GM13976 (cell line): Measurements from ENCODE around the gene SHQ1.
A peak's percentile ranks its signal among the peaks of the same experiment; 100 is the strongest.

Experiments
- DNase-seq: peaks from one replicate; pipeline ENCODE4 v3.0.0; 2012; ENCODE audit warnings: low spot score
- in situ Hi-C: fragments of 300-500 bp; cut with MboI; formaldehyde crosslinking; loops from one replicate; pipeline ENCODE4 v1.12.0; 2022; ENCODE audit warnings: low sequenced_read_pairs, mixed read lengths, inconsistent platforms; ENCODE audit not compliant: unreplicated experiment
- TF ChIP-seq, protein P1 (sequence below): IDR thresholded peaks from 2 replicates; pipeline ENCODE4 v1.5.1; 2012; ENCODE audit warnings: borderline replicate concordance, mild to moderate bottlenecking; ENCODE audit not compliant: insufficient read depth; ENCODE audit errors: extremely low read depth, missing control alignments, control extremely low read depth

SHQ1 gene

GRCh38 chr3:72855001-72855400 lies 6.8 kb upstream of the SHQ1 start:
- in situ Hi-C loops: no loop called here
- TF ChIP-seq, protein P1, sequence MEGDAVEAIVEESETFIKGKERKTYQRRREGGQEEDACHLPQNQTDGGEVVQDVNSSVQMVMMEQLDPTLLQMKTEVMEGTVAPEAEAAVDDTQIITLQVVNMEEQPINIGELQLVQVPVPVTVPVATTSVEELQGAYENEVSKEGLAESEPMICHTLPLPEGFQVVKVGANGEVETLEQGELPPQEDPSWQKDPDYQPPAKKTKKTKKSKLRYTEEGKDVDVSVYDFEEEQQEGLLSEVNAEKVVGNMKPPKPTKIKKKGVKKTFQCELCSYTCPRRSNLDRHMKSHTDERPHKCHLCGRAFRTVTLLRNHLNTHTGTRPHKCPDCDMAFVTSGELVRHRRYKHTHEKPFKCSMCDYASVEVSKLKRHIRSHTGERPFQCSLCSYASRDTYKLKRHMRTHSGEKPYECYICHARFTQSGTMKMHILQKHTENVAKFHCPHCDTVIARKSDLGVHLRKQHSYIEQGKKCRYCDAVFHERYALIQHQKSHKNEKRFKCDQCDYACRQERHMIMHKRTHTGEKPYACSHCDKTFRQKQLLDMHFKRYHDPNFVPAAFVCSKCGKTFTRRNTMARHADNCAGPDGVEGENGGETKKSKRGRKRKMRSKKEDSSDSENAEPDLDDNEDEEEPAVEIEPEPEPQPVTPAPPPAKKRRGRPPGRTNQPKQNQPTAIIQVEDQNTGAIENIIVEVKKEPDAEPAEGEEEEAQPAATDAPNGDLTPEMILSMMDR: no peak
- no peak for DNase-seq

- TF ChIP-seq, protein P1: no peak
- DNase-seq: peak; percentile 55
- in situ Hi-C loops: no loop called here
These were observed 447 bp upstream of the SHQ1 start for GRCh38 chr3:72848703-72849081.

- TF ChIP-seq, protein P1: no peak
- in situ Hi-C loops: no loop called here
These were observed 963 bp downstream of the SHQ1 start for GRCh38 chr3:72847282-72847681.

DNA sequence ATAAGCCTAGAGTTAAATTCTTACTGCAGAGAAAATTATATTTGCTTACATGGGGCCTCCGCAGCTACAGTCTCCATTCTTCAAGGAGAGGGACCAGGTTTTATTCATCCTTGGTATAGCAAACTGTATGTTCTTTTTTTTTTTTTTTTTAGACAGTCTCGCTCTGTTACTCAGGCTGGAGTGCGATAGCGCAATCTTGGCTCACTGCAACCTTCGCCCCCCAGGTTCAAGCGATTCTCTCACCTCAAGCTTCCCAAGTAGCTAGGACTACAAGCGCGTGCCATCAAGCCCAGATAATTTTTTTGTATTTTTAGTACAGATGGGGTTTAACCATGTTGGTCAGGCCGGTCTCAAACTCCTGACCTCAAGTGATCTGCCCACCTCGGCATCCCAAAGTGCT lies 2.1 kb downstream of the SHQ1 start:
- TF ChIP-seq, protein P1: no peak
- no peak for DNase-seq
- in situ Hi-C loops: no loop called here

More at GRCh38 chr3:72847282-72847681, 963 bp downstream of the SHQ1 start:
- DNase-seq: no peak

DNA sequence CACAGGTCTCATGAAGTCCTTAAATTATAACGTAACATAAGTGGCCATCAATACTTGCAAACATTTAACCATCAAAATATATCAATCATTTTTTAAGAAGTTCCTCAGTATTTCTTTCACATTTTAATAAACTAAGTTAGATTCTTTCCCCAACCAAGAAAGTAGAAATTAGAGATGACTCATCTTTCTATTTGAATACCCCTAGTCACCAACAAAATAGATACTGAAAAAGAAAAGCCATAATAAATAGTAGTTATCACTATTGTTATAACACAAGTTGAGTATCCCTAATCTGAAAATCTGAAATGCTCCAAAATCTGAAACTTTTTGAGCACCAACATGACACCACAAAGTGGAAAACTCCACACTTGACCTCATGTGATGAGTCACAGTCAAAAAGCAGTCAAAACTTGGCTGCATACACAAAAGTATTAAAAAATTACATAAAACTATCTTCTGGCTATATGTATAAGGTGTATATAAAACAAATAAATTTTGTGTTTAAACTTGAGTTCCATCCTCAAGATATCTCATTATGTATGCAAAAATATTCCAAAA lies 3.7 kb downstream of the SHQ1 start:
- in situ Hi-C loops: no loop called here
- peak; percentile 41 for DNase-seq
- TF ChIP-seq, protein P1: no peak

- TF ChIP-seq, protein P1: no peak
- no peak for DNase-seq
- in situ Hi-C loops: no loop called here
These were observed 9.2 kb downstream of the SHQ1 start for GRCh38 chr3:72839057-72839456.

GRCh38 chr3:72836923-72837322 lies 11.3 kb downstream of the SHQ1 start:
- TF ChIP-seq, protein P1: no peak
- in situ Hi-C loops: no loop called here
- no peak for DNase-seq
